Measurements from ENCODE around the gene PIP5K1B. TPM values are rescaled to one million over a fixed set of nuclear protein-coding genes. Genes with fewer than 3 reads are reported as not detected.

Gene PIP5K1B
- total and polyA plus RNA-seq, 12 donors = 2.1 to 24.0 (median 9.7) TPM

DNA sequence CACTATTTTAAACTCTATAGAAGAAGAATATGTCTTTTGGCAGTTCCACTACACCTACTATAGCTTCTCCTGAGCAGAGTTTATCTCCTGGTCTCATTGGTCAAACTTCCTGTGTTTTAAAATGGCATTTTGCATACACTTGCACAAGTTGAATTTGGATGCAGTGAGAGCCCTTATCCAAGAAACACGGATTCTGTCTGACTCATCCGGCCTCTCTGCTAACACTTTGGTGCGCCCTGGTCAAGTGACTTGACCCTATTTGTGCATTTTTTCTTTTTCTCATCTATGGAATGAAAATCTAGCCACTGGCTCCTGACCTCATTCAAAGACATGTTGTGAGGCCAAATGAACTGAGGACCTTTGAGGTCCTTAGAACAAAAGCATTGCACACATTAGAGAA is 20.0 kb downstream of the PIP5K1B start:
- TF ChIP-seq POLR2A (IDR thresholded peaks at IDR 0.05) = no peak
- TF ChIP-seq, protein P1, sequence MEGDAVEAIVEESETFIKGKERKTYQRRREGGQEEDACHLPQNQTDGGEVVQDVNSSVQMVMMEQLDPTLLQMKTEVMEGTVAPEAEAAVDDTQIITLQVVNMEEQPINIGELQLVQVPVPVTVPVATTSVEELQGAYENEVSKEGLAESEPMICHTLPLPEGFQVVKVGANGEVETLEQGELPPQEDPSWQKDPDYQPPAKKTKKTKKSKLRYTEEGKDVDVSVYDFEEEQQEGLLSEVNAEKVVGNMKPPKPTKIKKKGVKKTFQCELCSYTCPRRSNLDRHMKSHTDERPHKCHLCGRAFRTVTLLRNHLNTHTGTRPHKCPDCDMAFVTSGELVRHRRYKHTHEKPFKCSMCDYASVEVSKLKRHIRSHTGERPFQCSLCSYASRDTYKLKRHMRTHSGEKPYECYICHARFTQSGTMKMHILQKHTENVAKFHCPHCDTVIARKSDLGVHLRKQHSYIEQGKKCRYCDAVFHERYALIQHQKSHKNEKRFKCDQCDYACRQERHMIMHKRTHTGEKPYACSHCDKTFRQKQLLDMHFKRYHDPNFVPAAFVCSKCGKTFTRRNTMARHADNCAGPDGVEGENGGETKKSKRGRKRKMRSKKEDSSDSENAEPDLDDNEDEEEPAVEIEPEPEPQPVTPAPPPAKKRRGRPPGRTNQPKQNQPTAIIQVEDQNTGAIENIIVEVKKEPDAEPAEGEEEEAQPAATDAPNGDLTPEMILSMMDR (IDR thresholded peaks at IDR 0.05) = no peak
- no peaks in the 10 kb centered on the region for H3K4me1 ChIP-seq (replicated peaks in 1 of 2)
- intact Hi-C loops (cut with DNase I) = no loop called here
- no peak overlapping the region for H3K4me3 ChIP-seq
- no peak for DNase-seq
- WGBS, 4 donors = 52 to 58% (median 56%) methylated on average over 3 of the region's 3 CpGs
- no peak overlapping the region for H3K27ac ChIP-seq
- no peaks in the 10 kb centered on the region for H3K9me3 ChIP-seq (replicated peaks in 1 of 3)
- no peaks in the 10 kb centered on the region for H3K36me3 ChIP-seq (replicated peaks in 1 of 2)
- no peaks in the 10 kb centered on the region for H3K27me3 ChIP-seq

DNA sequence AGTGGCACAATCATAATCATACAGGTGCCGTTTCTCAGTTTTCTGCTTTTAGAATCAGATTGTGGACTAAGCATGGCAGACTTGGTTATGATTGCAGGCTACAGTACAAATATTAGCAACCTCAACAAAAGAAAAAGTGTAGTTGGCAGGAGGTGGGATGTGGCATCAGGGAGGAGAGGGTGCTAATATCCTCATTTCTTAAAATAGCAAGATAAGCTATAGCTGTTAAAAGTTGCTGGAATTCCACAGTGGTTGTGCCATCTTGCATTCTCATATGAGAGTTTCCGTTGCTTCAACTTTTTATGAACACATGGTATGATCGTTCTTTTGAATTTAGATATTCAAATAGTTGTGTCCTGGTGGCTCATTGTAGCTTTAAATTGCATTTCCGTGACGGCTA is 21.4 kb downstream of the PIP5K1B start:
- H3K27me3 ChIP-seq = no peaks in the 10 kb centered on the region
- TF ChIP-seq, protein P1 (IDR thresholded peaks at IDR 0.05) = no peak
- H3K4me1 ChIP-seq (replicated peaks in 1 of 2) = no peaks in the 10 kb centered on the region
- no peak overlapping the region for H3K4me3 ChIP-seq
- no peaks in the 10 kb centered on the region for H3K36me3 ChIP-seq (replicated peaks in 1 of 2)
- intact Hi-C loops (cut with DNase I) = no loop called here
- WGBS, 4 donors = 87 to 94% (median 91%) methylated on average over 5 of the region's 5 CpGs
- H3K27ac ChIP-seq = no peak overlapping the region
- no peaks in the 10 kb centered on the region for H3K9me3 ChIP-seq (replicated peaks in 1 of 3)
- no peak for DNase-seq

DNA sequence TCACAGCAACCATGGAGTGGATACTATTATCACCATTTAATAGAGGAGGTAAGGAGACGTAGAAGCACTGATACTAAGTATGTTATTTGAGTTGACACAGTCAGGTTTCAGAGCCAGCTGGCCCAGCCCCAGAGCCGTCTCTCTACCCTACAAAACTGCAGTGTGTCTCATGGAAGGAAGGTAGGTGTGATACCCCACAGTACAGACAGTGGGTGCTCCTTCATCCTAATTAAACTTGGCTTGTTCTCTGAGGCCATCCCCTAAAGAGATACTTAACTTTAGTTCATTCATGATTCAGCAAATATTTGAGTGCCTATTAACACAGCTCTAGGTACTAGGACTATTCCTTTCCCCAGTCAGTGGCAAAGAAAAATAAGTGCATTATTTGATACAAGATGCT is 22.6 kb downstream of the PIP5K1B start:
- no peak for TF ChIP-seq POLR2A (IDR thresholded peaks at IDR 0.05)
- TF ChIP-seq, protein P1 (IDR thresholded peaks at IDR 0.05) = no peak
- WGBS, 4 donors = 78 to 95% (median 90%) methylated on average over 2 of the region's 2 CpGs
- intact Hi-C loops (cut with DNase I) = no loop called here
- H3K4me1 ChIP-seq (replicated peaks in 1 of 2) = no peaks in the 10 kb centered on the region
- H3K9me3 ChIP-seq (replicated peaks in 1 of 3) = no peaks in the 10 kb centered on the region
- H3K4me3 ChIP-seq = no peak overlapping the region
- no peaks in the 10 kb centered on the region for H3K36me3 ChIP-seq (replicated peaks in 1 of 2)
- DNase-seq = no peak
- no peaks in the 10 kb centered on the region for H3K27me3 ChIP-seq
- no peak overlapping the region for H3K27ac ChIP-seq

DNA sequence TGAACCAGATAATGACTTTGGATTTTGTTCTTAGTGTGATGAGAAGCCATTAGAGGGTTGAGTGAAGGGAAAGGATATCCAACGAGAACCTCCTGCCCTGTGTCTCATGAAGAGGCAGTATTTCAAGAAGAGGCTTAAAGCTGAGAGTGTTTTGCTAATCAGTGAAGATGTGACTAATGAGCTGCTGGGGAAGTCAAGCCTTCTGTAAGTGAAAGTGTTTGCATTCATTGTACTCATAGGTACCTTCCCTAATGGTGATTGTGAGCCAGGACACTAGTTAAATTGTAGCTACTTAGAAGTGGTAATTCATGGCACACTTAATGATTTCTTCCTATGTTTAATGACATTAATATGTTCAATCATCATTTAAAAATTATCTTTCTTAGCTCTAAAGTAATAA is 23.7 kb downstream of the PIP5K1B start:
- no peaks in the 10 kb centered on the region for H3K27me3 ChIP-seq
- no peak for TF ChIP-seq POLR2A (IDR thresholded peaks at IDR 0.05)
- TF ChIP-seq, protein P1 (IDR thresholded peaks at IDR 0.05) = no peak
- H3K9me3 ChIP-seq (replicated peaks in 1 of 3) = no peaks in the 10 kb centered on the region
- WGBS, 4 donors = 82 to 96% (median 86%) methylated on average over 1 of the region's 1 CpG
- H3K4me3 ChIP-seq = no peak overlapping the region
- no peak for DNase-seq
- intact Hi-C loops (cut with DNase I) = no loop called here
- H3K4me1 ChIP-seq (replicated peaks in 1 of 2) = no peaks in the 10 kb centered on the region
- no peak overlapping the region for H3K27ac ChIP-seq
- H3K36me3 ChIP-seq (replicated peaks in 1 of 2) = no peaks in the 10 kb centered on the region
